HG02571 (cell line): ENCODE results near the gene CFAP61.

Source experiments
- ATAC-seq: cut with Tn5 transposase; IDR thresholded peaks from one replicate; pipeline ENCODE4 v1.9.1; 2021; ENCODE audit warnings: mild to moderate bottlenecking, moderate library complexity; ENCODE audit not compliant: unreplicated experiment

CFAP61 gene

DNA sequence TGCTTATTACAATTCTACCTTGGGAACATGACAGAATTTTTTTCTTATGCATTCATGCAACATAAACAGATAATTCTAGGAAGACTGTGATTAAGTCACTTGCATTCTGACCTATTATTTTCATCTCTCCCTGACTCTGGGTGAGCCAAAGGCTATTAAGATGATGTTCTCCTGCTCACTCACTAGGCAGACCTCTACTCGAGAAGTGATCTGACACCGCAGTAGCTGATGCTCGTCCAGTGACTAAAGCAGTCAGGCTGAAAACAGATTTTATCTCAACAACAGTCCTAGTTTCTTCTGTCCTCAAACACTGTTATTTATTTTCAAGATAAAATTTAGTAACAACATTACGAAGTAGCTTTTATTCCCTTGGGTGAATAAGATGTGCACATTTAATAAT lies 17.8 kb upstream of the CFAP61 start:
- no peak for ATAC-seq

DNA sequence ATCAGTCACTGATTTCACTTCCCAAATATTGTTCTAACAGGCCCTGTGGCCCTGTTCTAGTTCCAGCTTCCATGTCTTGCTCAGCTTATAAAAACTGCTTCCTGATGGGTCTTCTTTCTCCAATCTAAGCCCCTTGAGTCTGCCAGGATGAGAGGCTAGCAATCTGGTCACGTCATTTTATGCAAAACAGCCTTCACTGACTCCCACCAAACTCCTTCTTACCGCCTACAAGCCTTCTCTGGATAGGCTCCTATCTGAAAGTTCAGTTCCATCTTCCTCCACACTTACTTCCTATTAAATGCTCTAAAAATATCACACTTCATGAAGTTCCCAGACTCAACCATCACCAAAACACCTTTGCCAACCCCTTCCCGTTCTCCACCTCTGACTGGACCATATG lies 15.6 kb upstream of the CFAP61 start:
- no peak for ATAC-seq

DNA sequence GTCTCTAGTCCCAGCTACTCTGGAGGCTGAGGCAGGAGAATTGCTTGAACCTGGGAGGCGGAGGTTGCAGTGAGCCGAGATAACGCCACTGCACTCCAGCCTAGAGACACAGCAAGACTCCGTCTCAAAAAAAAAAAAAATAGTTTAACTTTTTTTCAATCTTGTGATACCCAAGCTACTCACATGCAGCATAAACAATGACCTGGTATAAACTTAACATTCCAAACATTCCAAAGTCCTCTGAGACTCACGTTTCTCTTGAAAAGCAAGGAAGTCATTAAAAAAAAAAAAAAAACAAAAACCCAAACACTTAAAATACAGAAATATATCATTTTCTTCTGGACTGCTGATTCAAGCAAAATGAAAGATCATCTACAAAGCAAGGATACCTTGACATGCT lies 14.4 kb upstream of the CFAP61 start:
- no peak for ATAC-seq

DNA sequence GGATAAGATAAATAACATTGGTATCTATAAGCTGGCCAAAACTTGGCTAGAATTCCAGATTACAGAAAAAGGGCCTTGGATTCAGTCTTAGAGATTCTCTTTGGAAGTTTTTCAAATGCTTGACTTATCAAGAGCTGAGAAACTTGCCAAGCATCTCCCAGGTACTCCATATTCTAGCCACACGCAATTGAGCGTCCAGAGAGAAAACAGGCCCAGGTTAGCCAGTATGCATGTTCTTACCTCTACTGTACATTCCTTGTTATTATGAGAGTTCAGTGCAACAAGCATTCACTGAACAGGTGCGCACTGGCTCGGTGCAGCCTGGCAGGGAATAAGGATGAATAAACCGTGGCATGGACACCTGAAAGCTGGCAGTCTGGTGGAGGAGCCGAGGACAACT lies 13.7 kb upstream of the CFAP61 start:
- ATAC-seq: no peak

DNA sequence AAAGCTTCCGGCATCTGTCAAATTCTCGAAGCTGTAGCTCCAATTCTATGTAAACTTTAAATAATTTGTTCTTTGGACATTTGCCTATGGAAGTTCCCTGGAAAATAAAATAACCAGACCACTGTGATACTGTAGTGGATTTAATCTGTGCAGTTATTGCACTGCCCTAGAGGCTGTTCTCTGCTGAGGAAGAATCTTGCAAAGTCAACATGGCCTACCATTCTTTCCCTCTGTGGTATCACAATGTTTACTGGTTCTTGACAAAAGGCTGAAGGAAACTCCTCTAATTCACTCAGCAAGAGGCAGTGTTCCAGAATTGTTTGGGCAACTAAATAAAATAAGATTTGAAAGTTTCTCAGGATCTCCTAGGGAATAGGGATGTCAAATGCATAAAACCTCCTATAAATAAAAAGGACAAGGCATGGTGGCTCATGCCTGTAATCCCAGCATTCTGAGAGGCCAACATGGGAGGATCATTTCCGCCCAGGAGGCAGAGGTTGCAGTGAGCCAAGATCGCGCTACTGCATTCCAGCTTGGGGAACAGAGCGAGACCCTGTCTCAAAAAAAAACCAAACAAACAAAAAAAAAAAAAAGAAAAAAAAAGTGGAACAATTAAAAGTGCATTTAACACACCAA lies 12.5 kb upstream of the CFAP61 start:
- ATAC-seq: no peak

DNA sequence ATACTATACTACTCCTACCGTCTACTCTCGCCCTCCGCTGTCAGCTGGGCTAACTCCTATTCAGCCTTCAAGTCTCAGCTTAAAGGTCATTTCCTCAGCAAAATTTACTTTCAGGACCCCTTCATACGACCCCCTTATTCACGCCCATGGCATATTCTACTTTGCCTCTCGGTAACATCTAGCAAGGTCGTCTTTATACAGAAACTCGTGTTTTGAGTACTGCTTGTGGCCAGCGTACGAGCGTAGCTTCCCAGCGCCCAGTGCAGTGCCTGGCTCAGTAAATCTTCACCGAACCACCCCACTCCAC lies 612 bp upstream of the CFAP61 start:
- ATAC-seq: no peak

DNA sequence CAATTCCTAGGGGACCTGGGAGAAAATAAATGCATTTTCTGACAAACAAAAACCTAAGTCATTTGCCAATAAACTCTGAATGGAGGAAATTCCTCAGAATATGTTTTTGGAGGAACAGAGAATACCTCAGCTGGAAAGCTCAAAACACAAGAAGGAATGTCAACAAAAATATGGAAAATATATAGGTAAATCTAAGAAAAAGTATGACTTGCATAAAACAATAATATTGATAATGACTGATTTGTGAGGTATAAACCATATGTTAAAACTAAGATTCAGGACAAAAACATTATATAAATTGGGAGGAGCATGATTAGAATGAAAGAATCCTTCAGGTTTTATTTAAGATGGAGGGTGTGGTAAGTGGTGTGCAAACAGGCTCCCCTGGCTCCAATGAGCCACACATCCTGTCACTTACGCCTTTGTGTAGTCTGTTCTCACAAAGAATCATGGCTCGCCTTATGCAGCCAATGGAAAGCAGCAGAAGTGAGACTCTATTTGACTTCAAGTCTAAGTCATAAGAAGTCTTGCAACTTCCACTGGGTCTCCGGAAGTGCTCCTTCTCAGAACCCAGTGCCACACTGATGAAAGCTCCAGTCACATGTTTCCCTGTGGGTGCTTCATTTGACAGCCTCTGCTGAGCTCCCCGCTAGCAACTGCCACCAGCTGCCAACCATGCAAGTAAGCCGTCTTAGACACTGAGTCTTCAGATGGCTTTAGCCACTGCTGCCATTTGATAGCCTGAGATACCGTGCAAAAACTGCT lies 8.1 kb downstream of the CFAP61 start:
- ATAC-seq: no peak

DNA sequence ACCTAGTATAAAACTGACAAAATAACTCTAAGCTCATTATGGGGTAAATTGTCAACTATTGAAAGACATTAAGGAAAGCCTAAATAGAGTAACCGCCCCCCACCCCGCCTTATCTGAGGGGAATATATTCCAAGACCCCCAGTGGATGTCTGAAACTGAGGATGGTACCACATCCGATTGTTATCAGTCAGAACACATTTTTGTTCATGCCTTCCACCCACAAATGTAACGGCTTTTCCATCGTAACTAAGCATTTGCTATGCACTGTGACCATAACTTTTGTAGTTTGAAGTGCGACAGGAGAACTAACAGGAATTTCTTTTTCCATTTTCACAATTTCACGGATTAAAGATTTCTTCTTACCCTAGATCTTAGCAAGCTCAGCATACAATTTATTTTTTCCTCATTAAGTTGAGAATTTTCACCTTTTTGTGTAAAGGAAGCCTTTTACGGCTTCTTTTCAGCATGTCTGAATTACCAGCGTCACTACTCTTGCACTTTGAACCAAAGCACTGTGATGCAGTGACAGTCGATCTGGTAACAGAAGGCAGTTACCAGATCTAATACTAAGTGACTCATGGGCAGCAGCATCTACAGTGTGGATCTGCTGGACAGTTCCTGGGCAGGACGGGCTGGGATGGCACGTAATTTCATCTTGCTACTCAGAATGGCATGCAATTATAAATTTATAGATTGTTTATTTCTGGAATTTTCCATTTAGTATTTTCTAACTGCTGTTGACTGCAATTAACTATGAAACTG lies 11.8 kb downstream of the CFAP61 start:
- ATAC-seq: no peak

DNA sequence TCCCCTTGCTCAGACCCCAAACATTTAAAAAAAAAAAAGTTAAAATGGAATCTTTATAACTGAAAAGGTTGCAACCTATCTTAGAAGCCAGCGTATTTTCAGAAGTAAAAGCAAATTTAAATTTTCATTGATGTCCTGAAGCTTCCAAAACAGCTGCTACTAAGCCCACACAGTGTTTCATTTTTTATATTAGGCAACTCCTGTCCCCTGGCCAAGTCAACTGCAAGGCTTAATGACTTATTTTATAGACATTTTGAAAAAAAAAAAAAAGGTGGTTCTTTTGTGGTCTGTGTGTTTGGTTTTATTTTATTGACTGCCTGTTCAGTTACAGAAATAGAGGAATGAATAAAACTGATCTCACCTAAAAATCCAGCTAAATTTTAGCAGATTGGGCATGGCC lies 13.0 kb downstream of the CFAP61 start:
- ATAC-seq: no peak

DNA sequence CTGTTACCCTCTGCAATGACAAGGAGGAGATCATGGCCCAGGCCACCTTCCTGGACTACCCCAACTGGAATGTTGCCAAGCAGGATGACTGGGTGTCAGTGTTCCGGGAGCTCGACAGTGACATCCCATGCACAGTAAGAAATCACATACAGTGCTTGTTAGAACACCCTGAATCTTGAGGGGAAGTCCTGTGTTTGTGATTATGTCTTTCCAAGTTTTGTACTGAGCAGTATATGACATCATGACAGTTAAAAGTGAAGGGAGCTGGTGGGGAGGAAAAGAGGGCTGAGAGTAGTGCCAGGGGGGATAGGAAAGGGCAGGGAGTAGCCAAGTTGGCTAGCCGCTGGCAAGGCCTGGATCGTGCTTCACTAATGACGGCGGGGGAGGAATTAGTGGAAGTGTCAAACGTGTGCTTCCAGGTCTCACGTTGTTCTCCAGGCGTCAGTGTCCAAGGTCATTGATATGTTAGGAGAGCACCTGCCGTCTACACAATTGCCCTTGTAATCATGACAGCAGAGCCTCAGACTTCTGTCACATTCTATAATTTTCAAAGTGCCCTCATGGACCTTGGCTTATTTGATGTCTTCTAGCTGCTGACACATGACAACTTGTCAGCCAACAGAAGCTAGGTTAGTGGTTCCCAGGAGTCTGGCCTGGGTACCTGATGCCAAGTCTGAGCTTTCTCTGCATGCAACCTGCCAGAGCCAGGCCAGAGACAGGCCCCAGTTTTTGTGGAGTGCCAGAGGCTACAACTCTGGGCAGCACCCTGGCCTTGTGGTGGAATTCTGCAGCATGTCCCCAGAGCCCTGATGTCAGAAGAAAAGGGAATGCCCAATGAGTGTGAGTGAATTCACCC lies 18.8 kb downstream of the CFAP61 start:
- ATAC-seq: no peak

DNA sequence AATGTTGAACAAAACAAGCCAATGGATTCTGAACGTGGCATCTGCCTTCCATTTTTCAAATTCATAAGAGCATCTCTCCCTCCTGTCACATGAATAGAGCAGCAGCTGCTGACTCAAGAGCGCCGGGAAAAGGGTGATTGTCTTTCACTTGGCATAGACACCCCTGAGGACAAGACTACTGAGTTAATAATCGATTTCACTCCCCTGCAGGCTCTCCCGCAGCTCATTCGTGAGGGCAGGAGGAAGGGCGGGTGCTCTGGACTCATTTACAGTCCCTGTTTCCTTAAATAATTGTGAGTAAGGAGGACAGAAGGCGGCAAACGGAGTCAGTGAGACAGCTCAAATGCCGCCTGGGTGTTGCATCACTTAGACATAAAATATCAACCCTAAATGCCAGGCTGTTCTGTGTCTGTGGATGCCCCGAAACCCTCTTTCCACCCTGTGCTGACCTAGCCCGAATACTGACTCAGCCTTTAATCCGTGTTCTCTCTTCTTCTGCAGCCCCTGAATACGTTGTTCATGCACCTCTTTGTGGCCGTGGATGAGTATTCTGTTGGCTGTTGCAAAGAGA lies 21.6 kb downstream of the CFAP61 start:
- ATAC-seq: no peak

DNA sequence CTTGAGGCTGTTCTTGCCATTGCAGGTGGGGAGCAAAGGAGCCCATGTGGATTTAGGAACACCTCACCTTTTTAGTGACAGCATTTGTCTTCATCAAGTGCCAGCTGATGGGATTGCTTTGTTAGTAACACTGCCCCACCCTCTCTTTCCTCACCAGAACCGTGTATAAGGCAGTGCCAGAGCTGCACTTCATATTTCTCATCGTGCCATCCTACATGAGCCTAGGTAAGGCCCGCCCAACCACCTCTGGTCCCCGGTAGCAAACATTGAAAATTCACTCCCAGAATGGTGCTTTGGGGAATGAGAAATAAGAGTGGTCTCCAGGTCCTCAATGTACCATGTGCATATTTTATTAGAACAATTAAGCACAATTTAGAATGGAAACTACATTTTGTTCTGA lies 22.7 kb downstream of the CFAP61 start:
- no peak for ATAC-seq

DNA sequence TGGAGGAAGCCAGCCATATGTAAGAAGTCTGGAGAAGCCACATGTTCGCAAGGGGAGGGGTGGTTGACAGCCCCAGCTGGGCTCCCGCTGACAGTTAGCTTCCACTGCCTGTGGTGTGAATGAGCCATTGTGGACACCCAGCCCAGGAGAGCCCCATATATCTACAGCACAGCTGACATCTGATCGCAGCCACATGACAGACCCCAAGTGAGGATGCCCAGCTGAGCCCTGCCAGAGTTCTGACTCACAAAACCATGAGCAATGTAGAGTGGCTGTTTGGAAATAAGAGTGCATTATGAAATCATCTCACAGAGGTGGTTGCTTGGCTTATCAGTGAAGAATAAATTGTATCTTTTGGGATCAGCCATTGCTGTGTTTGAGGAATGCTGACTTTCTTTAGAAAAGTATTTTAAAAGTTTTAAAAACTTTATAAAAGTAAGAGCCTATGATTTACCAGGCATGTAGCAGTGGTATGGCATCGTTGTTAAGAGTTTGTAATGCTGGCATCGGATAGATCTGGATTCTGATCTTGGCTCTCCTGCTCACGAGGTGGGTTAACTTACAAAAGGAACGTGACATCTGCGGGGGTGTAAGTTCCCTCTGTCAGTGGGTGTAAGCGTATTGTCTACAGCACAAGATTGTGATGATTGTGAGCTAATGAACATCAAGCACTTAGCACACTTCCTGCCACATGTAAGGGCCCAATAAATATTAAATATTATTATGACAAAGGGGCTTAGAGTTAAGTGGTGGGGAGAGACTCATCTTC lies 24.1 kb downstream of the CFAP61 start:
- ATAC-seq: no peak

DNA sequence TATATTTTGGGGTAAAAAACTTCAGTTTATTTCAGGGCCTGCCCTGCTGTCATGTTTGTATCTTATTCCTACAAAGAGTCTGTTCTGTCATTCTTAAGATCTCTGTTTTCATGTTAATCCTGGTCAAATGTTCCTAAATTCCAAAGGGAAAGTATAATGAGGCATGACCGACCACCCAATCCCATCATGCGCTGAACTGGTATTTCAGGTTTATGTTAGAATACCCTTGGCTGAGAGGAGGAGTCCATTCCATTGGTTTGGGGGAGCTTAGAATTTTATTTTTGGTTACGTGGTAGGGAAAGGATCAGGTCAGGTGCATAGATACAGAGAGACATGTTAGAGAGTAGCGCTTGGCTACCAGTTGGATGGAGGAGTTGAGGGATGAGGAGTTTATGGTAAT lies 25.7 kb downstream of the CFAP61 start:
- ATAC-seq: no peak

DNA sequence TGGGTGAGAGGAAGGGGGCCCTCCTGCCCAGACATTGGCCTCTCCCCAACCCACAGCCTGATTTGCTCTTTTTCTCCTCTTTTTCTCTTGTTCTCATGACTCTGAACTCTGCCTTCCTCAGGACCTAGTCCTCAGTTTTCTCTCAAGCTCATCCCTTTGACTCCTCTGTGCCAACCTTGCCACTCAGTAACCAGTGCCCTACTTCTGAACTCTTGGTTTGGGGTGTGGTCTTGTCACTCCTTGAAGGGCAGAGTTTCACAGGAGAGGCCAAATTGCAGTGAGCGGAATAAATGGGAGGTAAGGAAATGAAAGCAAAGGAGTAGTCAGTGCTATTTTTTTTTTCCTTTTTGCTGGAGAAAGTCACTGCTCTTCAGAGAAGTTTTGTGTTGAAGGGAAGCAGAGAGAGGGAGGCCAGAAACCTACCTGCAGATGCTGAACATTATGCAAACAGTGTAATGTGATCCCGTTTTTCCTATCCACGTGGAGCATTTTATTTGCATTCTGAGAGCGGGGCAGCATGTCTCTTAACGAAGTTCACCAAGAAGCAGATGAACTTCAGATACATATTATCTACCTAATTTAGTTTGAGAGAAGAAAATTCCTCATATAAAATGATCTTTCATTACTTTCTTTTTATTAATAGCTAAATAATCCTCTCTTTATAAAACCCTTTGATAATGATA lies 26.9 kb downstream of the CFAP61 start:
- no peak for ATAC-seq

DNA sequence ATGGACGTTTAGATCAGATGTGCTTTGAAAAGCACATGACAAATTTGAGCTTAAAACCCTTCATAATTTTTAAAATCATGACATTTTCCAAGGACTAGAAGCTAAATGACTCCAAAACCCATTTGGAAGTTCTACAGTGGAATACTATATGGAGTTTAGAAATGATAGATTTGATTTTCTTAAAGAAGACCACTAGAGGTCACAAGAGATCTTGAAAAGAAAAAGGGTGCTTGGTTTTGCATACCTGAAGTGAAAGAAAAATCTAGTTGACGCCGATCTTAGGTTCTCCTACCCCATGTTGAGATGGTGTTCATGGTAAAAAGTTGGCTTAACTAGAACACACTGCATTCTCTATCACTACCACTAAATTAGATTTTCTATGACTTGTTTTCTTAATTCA lies 31.5 kb downstream of the CFAP61 start:
- ATAC-seq: no peak

DNA sequence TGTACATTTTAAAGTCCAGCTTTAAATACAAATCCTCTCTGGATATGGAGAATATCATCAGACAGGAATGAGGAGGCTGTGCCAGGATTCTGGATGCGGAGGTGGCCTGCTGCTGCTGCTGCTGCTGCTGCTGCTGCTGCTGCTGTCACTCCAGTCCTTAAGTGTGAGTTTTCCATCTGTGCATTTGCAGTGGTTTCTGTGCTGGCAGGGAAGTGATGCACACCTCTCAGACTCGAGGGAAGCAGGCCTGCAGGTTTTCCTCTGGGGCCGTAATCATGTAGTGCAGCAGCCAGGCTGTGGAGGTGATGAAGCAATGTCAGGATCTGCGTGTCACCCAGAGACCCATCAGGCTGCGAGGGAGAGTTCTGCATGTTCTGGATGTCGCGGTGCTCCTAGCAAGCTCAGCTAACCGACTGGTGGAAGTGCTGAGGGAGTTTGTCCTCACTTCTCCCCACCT lies 32.0 kb downstream of the CFAP61 start:
- no peak for ATAC-seq

DNA sequence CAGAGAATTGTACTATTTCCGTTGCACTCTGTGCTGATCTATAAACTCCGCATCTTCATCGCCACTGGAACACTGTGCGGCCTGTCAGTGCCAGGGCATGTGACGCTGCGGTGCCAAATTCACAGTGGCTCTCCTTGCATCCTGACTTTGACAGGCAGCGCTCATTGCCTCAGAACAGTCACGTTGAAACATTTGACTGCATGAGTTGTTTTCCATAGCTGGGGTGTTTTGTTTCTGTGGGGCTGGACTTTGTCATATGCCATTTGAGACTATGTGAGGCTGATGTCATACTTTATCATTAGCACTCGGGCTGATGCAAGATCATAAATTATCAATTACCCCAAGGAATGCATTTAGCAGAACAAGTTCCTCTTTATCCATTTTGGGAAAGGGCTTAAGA lies 32.7 kb downstream of the CFAP61 start:
- no peak for ATAC-seq

DNA sequence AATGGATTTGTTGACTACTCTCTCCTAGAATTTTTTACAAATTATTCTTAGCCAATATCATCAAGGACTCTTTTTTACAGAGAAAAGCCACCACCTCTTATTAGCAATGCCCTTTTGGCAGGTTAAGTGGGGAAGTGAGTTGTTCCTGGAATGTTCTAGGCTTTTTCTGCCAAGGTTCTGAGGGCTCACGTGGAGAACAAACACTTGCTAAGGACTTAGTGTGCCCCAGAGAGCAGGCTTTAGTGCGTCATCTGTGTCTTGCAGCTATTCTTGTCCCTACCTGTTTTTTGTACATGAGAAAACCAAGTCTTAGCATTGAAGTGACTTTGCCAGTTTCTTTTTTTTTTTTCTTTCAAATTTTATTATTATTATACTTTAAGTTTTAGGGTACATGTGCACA lies 33.5 kb downstream of the CFAP61 start:
- ATAC-seq: no peak

DNA sequence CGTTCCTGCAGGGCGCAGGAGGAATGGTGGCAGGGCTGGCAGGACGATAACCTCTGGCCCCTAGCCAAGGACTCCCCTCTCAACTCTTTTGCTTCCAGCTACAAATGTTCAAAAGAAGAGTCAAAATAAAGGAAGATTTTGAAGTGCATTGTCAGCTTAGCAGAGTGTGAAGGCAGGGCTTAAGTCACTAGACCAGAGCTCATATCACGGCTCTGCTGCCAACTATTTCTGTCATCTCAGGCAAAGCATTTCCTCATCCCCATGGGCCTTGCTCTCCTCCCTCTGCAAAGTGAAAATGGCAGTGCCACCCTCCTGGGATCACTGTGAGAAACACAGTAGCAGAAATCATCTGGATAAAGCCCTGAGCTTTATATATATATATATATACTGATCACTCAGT lies 36.7 kb downstream of the CFAP61 start:
- ATAC-seq: no peak
